ENCODE results near the gene CFAP46.

Gene CFAP46

GRCh38 chr10:132942101-132943057 is at the start of gene CFAP46:
TSS of gene CFAP46 (minus strand) at chr10:132942570. CDS start at chr10:132942484, 86 bp downstream.
- DNase-seq: peak in 1 of 2 donors; percentile 33

GRCh38 chr10:132991706-132992432 is 49.5 kb upstream of the CFAP46 start:
- DNase-seq: no peak

- no peak for DNase-seq
These were observed 48.5 kb upstream of the CFAP46 start for GRCh38 chr10:132990684-132991545.

GRCh38 chr10:132989476-132990415 is 47.4 kb upstream of the CFAP46 start:
- no peak for DNase-seq

- DNase-seq: no peak
These were observed 46.6 kb upstream of the CFAP46 start for GRCh38 chr10:132988988-132989387.

GRCh38 chr10:132987671-132988571 is 45.6 kb upstream of the CFAP46 start:
- DNase-seq: no peak

- no peak for DNase-seq
These were observed 44.6 kb upstream of the CFAP46 start for GRCh38 chr10:132986978-132987377.

GRCh38 chr10:132986576-132986975 is 44.2 kb upstream of the CFAP46 start:
- no peak for DNase-seq

- DNase-seq: no peak
These were observed 43.7 kb upstream of the CFAP46 start for GRCh38 chr10:132986076-132986475.

- no peak for DNase-seq
These were observed 43.2 kb upstream of the CFAP46 start for GRCh38 chr10:132985546-132985900.

GRCh38 chr10:132984801-132985545 is 42.6 kb upstream of the CFAP46 start:
- DNase-seq: no peak

GRCh38 chr10:132984008-132984295 is 41.6 kb upstream of the CFAP46 start:
- no peak for DNase-seq

- DNase-seq: no peak
These were observed 41.1 kb upstream of the CFAP46 start for GRCh38 chr10:132983252-132984007.

- no peak for DNase-seq
These were observed 40.1 kb upstream of the CFAP46 start for GRCh38 chr10:132982301-132982989.

- no peak for DNase-seq
These were observed 39.4 kb upstream of the CFAP46 start for GRCh38 chr10:132981746-132982145.

- no peak for DNase-seq
These were observed 38.8 kb upstream of the CFAP46 start for GRCh38 chr10:132981173-132981555.

- DNase-seq: no peak
These were observed 38.2 kb upstream of the CFAP46 start for GRCh38 chr10:132980426-132981172.

Data from inflammatory macrophage treated with lipopolysaccharide for 1 hour (primary cell).